Heart left ventricle (tissue), 13 donors: ENCODE results near the gene PLA2G4B.

Experiments used
- CTCF ChIP-seq, 12 donors: fragments of 200-600 bp; sonication (generic) in 4 of 12; IDR thresholded peaks; one replicate each; pipeline versions ENCODE4 v1.5.0 to v1.8.0; 2018 to 2022; ENCODE audit warnings: antibody characterized with exemption in 12 of 12, mild to moderate bottlenecking in 5 of 12
- POLR2A ChIP-seq, 2 donors: fragments of 450-650 bp; IDR thresholded peaks; one replicate each; pipeline ENCODE4 v1.6.1; 2017; ENCODE audit warnings: antibody characterized with exemption in 2 of 2, mild to moderate bottlenecking in 2 of 2, moderate library complexity in 2 of 2
- donor health status: ischemic (EF 13 %, LVEDD 7.1; RV severe dilation, severe dysfunction).
- donor health status: DM: no; HTN: yes; CAD: no.
- donor health status: DM: no; HTN: no; CAD: no.
- donor health status: ischemic (EF 25% LVEDD 6.9; RV normal size, moderate dysfunction).
- donor health status: ischemic (EF 25% LVEDD 5.7; RV mildly dilated, moderate dysfunction).
- donor health status: ischemic (EF 35%, LVEDD 5.7; RV mildly dilated, moderate dysfunction).
- donor health status: nonischemic (EF 11% LVEDD 7.7; RV severe dilation, severe dysfunction).
- donor health status: DM: yes; HTN: yes; CAD: no.
- donor health status: PGD.
- donor health status: ischemic (EF 29% LVEDD 5.4; RV normal size, mild dysfunction).
- donor health status: nonischemic (EF 23%, LVEDD 6.1; RV moderate dilation, normal function).

- no peak for TF ChIP-seq CTCF (IDR thresholded peaks at IDR 0.05)
- no peak for TF ChIP-seq POLR2A (IDR thresholded peaks at IDR 0.05)
Measured at GRCh38 chr15:41844814-41845213, 6.2 kb downstream of the PLA2G4B start.
